Body of pancreas (tissue), 4 donors: ENCODE results near the gene PAOX. TPM values are rescaled to one million over a fixed set of nuclear protein-coding genes. Genes with fewer than 3 reads are reported as not detected.
"Not testable (repeated sequence)": the region's sequence is repeated elsewhere in the genome, so short reads cannot be mapped to it uniquely, and the experiment has no call there.

Experiments used
- ATAC-seq: fragments of 150-250 bp; one replicate; pipeline ENCODE4 v1.9.1; 2016
- DNase-seq, 4 donors: peaks; one replicate each; pipeline ENCODE4 v3.0.0-alpha.2; 2019
- H3K27ac ChIP-seq, 4 donors: fragments of 200-600 bp; sonication (generic); 1 replicate in 3 of 4; 2 replicates in 1 of 4; pipeline versions ENCODE4 v1.5.1 to v1.6.1; 2016 to 2019; ENCODE audit warnings: mild to moderate bottlenecking in 1 of 4, mixed read lengths in 1 of 4, moderate library complexity in 1 of 4
- H3K27me3 ChIP-seq, 2 donors: fragments of 200-600 bp; sonication (generic); one replicate each; pipeline ENCODE4 v1.6.0; 2016; ENCODE audit warnings: mild to moderate bottlenecking in 1 of 2
- H3K36me3 ChIP-seq, 2 donors: fragments of 200-600 bp; sonication (generic); replicated peaks in 1 of 2; 2 replicates each; pipeline ENCODE4 v1.5.1; 2016; ENCODE audit warnings: low read depth in 2 of 2; ENCODE audit not compliant: insufficient read depth in 1 of 2
- H3K4me1 ChIP-seq: fragments of 200-600 bp; sonication (generic); one replicate; pipeline ENCODE4 v1.6.0; 2016
- H3K4me3 ChIP-seq, 2 donors: fragments of 200-600 bp; sonication (generic); 1 replicate in 1 of 2; 2 replicates in 1 of 2; pipeline ENCODE4 v1.5.1; 2016 to 2019
- H3K9me3 ChIP-seq, 3 donors: fragments of 200-600 bp; sonication (generic); 1 replicate in 2 of 3; 2 replicates in 1 of 3; pipeline ENCODE4 v1.5.1; 2016
- POLR2A ChIP-seq, 3 donors: fragments of 450-650 bp; IDR thresholded peaks; one replicate each; pipeline ENCODE4 v1.6.1; 2016; ENCODE audit warnings: antibody characterized with exemption in 3 of 3, mild to moderate bottlenecking in 2 of 3
- WGBS, 2 donors: methylation state at CpG; one replicate each; pipeline ENCODE4 v1.1.5; 2017; 5-methylcytosine and 5-hydroxymethylcytosine counted together
- intact Hi-C: fragments of 100-400 bp; cut with DNase I; formaldehyde crosslinking; loops from one replicate; pipeline ENCODE4 v1.15.1; 2023
- total RNA-seq, 2 donors: library from RNA; depleted of rRNA; stranded (reverse); fragments of >200 nt; gene quantifications; one replicate each; pipeline ENCODE4 v1.1.0, GENCODE V29; 2016
- TF ChIP-seq, protein P1 (sequence below), 7 experiments: fragments of 450-650 bp in 4 of 7; fragments of 200-600 bp in 3 of 7; sonication (generic) in 3 of 7; IDR thresholded peaks; one replicate each; pipeline ENCODE4 v1.5.1; 2016 to 2019; ENCODE audit warnings: antibody characterized with exemption in 7 of 7

Gene PAOX
- total RNA-seq, 2 donors from 2014 or later, result 8.3 to 9.6 TPM

DNA sequence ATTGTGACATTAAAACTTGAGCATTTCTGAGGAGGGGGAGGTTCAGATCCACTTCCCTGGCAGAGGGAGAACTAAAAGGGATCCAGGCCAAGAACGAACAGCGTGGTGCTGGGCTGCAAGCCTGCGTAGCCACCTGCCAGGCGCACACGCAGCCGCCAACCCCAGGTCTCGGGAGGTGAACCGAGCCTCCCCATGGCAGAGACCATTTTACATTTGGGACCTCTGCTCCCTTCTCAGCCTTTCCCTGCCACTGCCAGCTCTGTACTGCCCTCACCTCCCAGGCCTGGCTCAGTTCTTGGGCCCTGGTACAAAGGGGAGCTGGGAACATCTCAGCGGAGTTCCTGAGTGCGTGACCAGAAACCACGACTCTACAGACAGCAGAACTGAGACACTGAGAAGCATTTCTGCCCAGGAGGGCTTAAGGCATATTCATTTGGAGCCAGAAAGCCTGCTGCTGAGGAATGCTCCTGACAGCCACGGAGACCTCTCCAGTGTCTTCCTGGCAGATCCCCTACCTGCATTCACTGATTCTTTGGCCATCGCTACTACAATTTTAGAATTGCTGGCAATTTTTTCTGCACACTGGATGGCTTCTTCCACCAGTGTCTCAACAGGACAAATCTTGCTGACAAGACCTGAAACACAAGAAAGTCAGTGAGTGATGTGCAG is 13.5 kb upstream of the PAOX start:
- intact Hi-C loops, result no loop called here
- no peaks in the 10 kb centered on the region for H3K27me3 ChIP-seq
- peaks cover 25 to 30% of the 10 kb centered on the region in 2 donors for H3K36me3 ChIP-seq
- H3K27ac ChIP-seq, result no peak overlapping the region
- no peak for DNase-seq
- WGBS, 2 donors, result 87 to 89% methylated on average over 8 to 13 of the region's 13 CpGs
- TF ChIP-seq, protein P1, sequence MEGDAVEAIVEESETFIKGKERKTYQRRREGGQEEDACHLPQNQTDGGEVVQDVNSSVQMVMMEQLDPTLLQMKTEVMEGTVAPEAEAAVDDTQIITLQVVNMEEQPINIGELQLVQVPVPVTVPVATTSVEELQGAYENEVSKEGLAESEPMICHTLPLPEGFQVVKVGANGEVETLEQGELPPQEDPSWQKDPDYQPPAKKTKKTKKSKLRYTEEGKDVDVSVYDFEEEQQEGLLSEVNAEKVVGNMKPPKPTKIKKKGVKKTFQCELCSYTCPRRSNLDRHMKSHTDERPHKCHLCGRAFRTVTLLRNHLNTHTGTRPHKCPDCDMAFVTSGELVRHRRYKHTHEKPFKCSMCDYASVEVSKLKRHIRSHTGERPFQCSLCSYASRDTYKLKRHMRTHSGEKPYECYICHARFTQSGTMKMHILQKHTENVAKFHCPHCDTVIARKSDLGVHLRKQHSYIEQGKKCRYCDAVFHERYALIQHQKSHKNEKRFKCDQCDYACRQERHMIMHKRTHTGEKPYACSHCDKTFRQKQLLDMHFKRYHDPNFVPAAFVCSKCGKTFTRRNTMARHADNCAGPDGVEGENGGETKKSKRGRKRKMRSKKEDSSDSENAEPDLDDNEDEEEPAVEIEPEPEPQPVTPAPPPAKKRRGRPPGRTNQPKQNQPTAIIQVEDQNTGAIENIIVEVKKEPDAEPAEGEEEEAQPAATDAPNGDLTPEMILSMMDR (IDR thresholded peaks at IDR 0.05), result no peak
- TF ChIP-seq POLR2A (IDR thresholded peaks at IDR 0.05), result no peak
- H3K4me3 ChIP-seq, result no peak overlapping the region
- H3K4me1 ChIP-seq, result peaks cover 5% of the 10 kb centered on the region
- no peak for ATAC-seq
- no peaks in the 10 kb centered on the region for H3K9me3 ChIP-seq

DNA sequence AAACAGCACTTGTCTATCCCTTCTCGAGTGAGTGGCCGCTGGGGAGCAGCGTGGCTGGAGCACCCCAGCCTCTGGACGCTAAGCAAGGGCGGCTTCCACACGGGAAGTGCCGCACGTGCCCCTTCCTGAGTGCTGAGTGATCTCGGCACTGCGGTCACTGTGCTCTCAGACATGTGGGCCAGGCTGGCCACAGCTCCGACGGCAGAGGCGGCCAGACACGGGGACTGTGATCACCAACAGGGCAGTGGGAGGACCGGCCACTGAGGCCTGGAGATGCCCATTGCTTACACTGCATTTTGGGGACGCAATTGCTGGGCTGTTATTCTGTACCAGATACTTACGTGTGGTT is 13.0 kb upstream of the PAOX start:
- peaks cover 25 to 30% of the 10 kb centered on the region in 2 donors for H3K36me3 ChIP-seq
- no peak overlapping the region for H3K4me3 ChIP-seq
- no peaks in the 10 kb centered on the region for H3K27me3 ChIP-seq
- intact Hi-C loops, result no loop called here
- 88 to 100% methylated on average over 5 to 17 of the region's 17 CpGs for WGBS, 2 donors
- TF ChIP-seq POLR2A (IDR thresholded peaks at IDR 0.05), result no peak
- TF ChIP-seq, protein P1 (IDR thresholded peaks at IDR 0.05), result no peak
- DNase-seq (no peak), ATAC-seq (no peak)
- H3K9me3 ChIP-seq, result no peaks in the 10 kb centered on the region
- peaks cover under 1% of the 10 kb centered on the region for H3K4me1 ChIP-seq
- H3K27ac ChIP-seq, result no peak overlapping the region

DNA sequence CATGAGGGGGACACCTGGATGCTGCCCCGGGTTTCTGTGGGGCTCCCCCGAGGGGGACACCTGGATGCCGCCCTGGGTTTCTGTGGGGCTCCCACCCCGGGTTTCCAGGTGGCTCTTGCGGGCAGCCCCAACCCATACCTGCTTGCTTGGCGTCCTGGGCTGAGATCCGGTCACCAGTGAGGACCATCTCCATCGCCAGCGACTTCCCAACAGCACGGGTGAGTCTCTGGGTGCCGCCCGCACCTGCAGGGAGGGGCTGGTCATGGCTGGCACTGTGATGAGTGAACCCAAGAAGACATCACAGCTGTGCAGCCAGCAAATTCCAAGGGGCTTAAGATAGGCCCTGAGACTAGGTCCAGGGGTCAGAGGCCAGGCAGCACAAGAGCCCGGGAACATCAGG is 12.3 kb upstream of the PAOX start:
- Histone ChIP-seq H3K4me3 (no peak overlapping the region), H3K27me3 (no peaks in the 10 kb centered on the region), H3K9me3 (no peaks in the 10 kb centered on the region), H3K4me1 (peaks cover 6% of the 10 kb centered on the region), H3K27ac (no peak overlapping the region), H3K36me3 (peaks cover 25 to 30% of the 10 kb centered on the region in 2 donors)
- WGBS, 2 donors, result 94 to 96% methylated on average over 3 to 10 of the region's 13 CpGs
- ATAC-seq (no peak), DNase-seq (no peak)
- TF ChIP-seq POLR2A (IDR thresholded peaks at IDR 0.05), result no peak
- TF ChIP-seq, protein P1 (IDR thresholded peaks at IDR 0.05), result no peak
- intact Hi-C loops, result no loop called here

DNA sequence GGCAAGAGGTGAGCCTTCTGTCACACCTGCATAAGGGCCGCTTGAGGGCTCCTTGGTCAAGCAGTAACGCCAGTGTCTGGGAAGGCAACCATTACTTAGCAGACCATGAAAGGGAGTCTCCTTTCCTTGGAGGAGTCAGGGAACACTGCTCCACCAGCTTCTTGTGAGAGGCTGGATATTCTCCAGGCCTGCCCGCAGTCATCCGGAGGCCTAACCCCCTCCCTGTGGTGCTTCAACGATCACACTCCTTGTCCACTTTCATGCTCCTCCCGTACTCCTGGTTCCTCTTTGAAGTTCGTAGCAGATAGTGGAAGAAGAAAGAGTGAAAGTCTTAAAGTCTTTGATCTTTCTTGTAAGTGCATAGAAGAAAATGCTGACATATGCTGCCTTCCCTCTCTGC is 11.6 kb upstream of the PAOX start:
- DNase-seq, H3K4me3 ChIP-seq, H3K27ac ChIP-seq, H3K9me3 ChIP-seq, ATAC-seq, H3K27me3 ChIP-seq, intact Hi-C loops: not testable (repeated sequence)
- WGBS, 2 donors, result 40 to 87% methylated on average over 1 to 3 of the region's 7 CpGs
- Histone ChIP-seq H3K4me1 (peaks cover 13% of the 10 kb centered on the region), H3K36me3 (peaks cover 24 to 30% of the 10 kb centered on the region in 2 donors)

DNA sequence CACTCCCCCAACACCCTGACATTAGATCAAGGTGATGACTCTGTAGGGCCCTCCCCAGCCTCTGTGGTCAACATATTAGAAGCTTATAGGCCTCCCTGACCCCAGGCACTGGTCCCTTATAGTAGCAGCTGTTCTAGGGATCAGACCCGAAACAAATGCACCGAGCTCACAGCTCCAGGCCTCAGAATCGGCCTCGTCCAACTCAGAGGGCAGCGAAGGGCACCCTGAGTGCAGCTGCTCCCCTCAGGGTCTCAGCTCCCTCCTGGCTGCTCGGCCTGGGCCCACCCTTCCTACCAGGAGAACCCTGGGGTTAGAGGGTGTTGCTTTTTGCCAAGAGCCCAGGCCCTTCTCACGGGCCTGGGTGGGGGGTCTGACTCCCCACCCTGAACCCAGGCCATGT is 10.9 kb upstream of the PAOX start:
- TF ChIP-seq, protein P1 (IDR thresholded peaks at IDR 0.05), result no peak
- no peak for TF ChIP-seq POLR2A (IDR thresholded peaks at IDR 0.05)
- WGBS, 2 donors, result 90% methylated on average over 7 of the region's 7 CpGs; no CpG with 5 or more reads in 1 of the 2 donors
- H3K36me3 ChIP-seq, result peaks cover 23 to 30% of the 10 kb centered on the region in 2 donors
- intact Hi-C loops, result no loop called here
- no peak for DNase-seq
- peaks cover 14% of the 10 kb centered on the region for H3K4me1 ChIP-seq
- no peaks in the 10 kb centered on the region for H3K9me3 ChIP-seq
- H3K27me3 ChIP-seq, result no peaks in the 10 kb centered on the region
- H3K27ac ChIP-seq, result no peak overlapping the region
- H3K4me3 ChIP-seq, result no peak overlapping the region
- no peak for ATAC-seq
